GM12878 (cell line): Measurements from ENCODE around the gene BAG3.

Experiments
- BCL11A ChIP-seq: IDR thresholded peaks from 2 replicates; pipeline ENCODE4 v1.6.1; 2011; ENCODE audit warnings: low read depth, low read length
- CEBPB ChIP-seq, 2 experiments: fragments of 150-350 bp in 1 of 2; IDR thresholded peaks; 2 replicates each; pipeline ENCODE4 v1.6.1; 2012 to 2014; ENCODE audit warnings: low read depth in 2 of 2, low read length in 2 of 2, borderline replicate concordance in 1 of 2, inconsistent platforms in 1 of 2
- ESRRA ChIP-seq: IDR thresholded peaks from 2 replicates; pipeline ENCODE4 v1.6.1; 2012; ENCODE audit warnings: mild to moderate bottlenecking, low read length, improper control_type of control experiment
- FOS ChIP-seq: IDR thresholded peaks from 3 replicates; pipeline ENCODE4 v1.6.1; 2011; ENCODE audit warnings: borderline replicate concordance; ENCODE audit not compliant: insufficient read length; ENCODE audit errors: extremely low read depth
- PAX5 ChIP-seq: IDR thresholded peaks from 2 replicates; pipeline ENCODE4 v1.6.1; 2011; ENCODE audit warnings: low read depth, low read length, borderline replicate concordance
- POLR2A ChIP-seq: IDR thresholded peaks from 2 replicates; pipeline ENCODE4 v1.6.1; 2011; ENCODE audit warnings: low read depth, mild to moderate bottlenecking, low read length
- SUZ12 ChIP-seq: fragments of 200-600 bp; sonication (generic); IDR thresholded peaks from one replicate; pipeline ENCODE4 v1.6.1; 2018; ENCODE audit warnings: antibody characterized with exemption, mild to moderate bottlenecking; ENCODE audit not compliant: unreplicated experiment
- ZZZ3 ChIP-seq: IDR thresholded peaks from 2 replicates; pipeline ENCODE4 v1.6.1; 2011; ENCODE audit warnings: low read depth; ENCODE audit not compliant: control insufficient read depth, insufficient read length
- TF ChIP-seq, protein P1 (sequence below): IDR thresholded peaks from 2 replicates; pipeline ENCODE4 v1.6.1; 2011; ENCODE audit warnings: borderline replicate concordance, low read depth, mild to moderate bottlenecking, moderate library complexity, mixed read lengths, low read length; ENCODE audit not compliant: insufficient read depth; ENCODE audit errors: extremely low read length
- TF ChIP-seq, protein P2 (sequence below): fragments of 450-650 bp; IDR thresholded peaks from 2 replicates; pipeline ENCODE4 v1.6.1; 2017; ENCODE audit warnings: low read depth, mild to moderate bottlenecking, moderate library complexity
- TF ChIP-seq, protein P3 (sequence below), 3 experiments: IDR thresholded peaks in 2 of 3; conservative IDR thresholded peaks in 1 of 3; 2 replicates each; pipeline ENCODE4 v1.5.1; 2011; ENCODE audit warnings: low read depth in 3 of 3, low read length in 3 of 3, mild to moderate bottlenecking in 3 of 3, control low read depth in 2 of 3, moderate library complexity in 2 of 3, inconsistent platforms in 1 of 3, mixed read lengths in 1 of 3; ENCODE audit not compliant: control insufficient read depth in 2 of 3, insufficient read depth in 1 of 3; ENCODE audit errors: extremely low read depth in 1 of 3
- TF ChIP-seq, protein P4 (sequence below): IDR thresholded peaks from 2 replicates; pipeline ENCODE4 v1.6.1; 2012; ENCODE audit warnings: mild to moderate bottlenecking, low read depth, low read length
- TF ChIP-seq, protein P5 (sequence below): IDR thresholded peaks from 2 replicates; pipeline ENCODE4 v1.6.1; 2011; ENCODE audit warnings: low read depth, mild to moderate bottlenecking, low read length, moderate library complexity, borderline replicate concordance; ENCODE audit errors: extremely low read depth

DNA sequence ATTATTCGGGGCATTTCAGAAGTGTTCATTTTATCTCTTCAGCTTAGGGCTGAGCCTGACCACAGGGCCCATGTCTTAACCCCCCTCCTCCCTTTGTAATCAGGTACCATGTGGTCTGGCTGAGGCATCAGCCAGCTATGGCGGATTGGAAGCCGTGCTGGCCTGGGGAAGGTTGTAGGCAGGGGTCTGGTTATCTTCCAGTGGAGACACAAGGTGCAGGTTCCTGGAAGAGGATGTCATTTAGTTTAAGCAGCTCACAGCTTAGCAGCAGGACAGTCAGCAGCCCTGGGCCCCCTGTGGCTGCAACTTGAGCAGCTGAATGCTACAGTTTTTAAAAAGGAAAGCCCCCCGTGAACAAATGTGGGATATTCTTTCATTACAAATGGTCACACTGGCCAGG lies 22.1 kb downstream of the BAG3 start:
- no peak for TF ChIP-seq BCL11A
- TF ChIP-seq, protein P1, sequence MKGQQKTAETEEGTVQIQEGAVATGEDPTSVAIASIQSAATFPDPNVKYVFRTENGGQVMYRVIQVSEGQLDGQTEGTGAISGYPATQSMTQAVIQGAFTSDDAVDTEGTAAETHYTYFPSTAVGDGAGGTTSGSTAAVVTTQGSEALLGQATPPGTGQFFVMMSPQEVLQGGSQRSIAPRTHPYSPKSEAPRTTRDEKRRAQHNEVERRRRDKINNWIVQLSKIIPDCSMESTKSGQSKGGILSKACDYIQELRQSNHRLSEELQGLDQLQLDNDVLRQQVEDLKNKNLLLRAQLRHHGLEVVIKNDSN: no peak
- no peak for TF ChIP-seq FOS
- no peak for TF ChIP-seq POLR2A
- TF ChIP-seq PAX5: no peak
- TF ChIP-seq ZZZ3: no peak
- TF ChIP-seq, protein P2, sequence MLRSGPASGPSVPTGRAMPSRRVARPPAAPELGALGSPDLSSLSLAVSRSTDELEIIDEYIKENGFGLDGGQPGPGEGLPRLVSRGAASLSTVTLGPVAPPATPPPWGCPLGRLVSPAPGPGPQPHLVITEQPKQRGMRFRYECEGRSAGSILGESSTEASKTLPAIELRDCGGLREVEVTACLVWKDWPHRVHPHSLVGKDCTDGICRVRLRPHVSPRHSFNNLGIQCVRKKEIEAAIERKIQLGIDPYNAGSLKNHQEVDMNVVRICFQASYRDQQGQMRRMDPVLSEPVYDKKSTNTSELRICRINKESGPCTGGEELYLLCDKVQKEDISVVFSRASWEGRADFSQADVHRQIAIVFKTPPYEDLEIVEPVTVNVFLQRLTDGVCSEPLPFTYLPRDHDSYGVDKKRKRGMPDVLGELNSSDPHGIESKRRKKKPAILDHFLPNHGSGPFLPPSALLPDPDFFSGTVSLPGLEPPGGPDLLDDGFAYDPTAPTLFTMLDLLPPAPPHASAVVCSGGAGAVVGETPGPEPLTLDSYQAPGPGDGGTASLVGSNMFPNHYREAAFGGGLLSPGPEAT: no peak
- TF ChIP-seq, protein P3, sequence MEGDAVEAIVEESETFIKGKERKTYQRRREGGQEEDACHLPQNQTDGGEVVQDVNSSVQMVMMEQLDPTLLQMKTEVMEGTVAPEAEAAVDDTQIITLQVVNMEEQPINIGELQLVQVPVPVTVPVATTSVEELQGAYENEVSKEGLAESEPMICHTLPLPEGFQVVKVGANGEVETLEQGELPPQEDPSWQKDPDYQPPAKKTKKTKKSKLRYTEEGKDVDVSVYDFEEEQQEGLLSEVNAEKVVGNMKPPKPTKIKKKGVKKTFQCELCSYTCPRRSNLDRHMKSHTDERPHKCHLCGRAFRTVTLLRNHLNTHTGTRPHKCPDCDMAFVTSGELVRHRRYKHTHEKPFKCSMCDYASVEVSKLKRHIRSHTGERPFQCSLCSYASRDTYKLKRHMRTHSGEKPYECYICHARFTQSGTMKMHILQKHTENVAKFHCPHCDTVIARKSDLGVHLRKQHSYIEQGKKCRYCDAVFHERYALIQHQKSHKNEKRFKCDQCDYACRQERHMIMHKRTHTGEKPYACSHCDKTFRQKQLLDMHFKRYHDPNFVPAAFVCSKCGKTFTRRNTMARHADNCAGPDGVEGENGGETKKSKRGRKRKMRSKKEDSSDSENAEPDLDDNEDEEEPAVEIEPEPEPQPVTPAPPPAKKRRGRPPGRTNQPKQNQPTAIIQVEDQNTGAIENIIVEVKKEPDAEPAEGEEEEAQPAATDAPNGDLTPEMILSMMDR (IDR thresholded peaks at IDR 0.05 in 2 of 3, conservative IDR thresholded peaks at IDR 0.05 in 1 of 3; ENCODE audit: control insufficient read depth in 2 of 3, extremely low read depth in 1 of 3, insufficient read depth in 1 of 3, low read depth in 3 of 3, low read length in 3 of 3): no peak
- TF ChIP-seq, protein P4, sequence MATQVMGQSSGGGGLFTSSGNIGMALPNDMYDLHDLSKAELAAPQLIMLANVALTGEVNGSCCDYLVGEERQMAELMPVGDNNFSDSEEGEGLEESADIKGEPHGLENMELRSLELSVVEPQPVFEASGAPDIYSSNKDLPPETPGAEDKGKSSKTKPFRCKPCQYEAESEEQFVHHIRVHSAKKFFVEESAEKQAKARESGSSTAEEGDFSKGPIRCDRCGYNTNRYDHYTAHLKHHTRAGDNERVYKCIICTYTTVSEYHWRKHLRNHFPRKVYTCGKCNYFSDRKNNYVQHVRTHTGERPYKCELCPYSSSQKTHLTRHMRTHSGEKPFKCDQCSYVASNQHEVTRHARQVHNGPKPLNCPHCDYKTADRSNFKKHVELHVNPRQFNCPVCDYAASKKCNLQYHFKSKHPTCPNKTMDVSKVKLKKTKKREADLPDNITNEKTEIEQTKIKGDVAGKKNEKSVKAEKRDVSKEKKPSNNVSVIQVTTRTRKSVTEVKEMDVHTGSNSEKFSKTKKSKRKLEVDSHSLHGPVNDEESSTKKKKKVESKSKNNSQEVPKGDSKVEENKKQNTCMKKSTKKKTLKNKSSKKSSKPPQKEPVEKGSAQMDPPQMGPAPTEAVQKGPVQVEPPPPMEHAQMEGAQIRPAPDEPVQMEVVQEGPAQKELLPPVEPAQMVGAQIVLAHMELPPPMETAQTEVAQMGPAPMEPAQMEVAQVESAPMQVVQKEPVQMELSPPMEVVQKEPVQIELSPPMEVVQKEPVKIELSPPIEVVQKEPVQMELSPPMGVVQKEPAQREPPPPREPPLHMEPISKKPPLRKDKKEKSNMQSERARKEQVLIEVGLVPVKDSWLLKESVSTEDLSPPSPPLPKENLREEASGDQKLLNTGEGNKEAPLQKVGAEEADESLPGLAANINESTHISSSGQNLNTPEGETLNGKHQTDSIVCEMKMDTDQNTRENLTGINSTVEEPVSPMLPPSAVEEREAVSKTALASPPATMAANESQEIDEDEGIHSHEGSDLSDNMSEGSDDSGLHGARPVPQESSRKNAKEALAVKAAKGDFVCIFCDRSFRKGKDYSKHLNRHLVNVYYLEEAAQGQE: no peak
- no peak for TF ChIP-seq SUZ12
- TF ChIP-seq, protein P5, sequence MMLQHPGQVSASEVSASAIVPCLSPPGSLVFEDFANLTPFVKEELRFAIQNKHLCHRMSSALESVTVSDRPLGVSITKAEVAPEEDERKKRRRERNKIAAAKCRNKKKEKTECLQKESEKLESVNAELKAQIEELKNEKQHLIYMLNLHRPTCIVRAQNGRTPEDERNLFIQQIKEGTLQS: no peak
- no peak for TF ChIP-seq CEBPB (IDR thresholded peaks at IDR 0.05; ENCODE audit: borderline replicate concordance in 1 of 2, low read depth in 2 of 2, low read length in 2 of 2)
- TF ChIP-seq ESRRA: no peak
